Activated T-helper 2 cell treated with anti-CD3 and anti-CD28 coated beads, Interferon-gamma antibody, Interleukin-2, Interleukin-4, amounts not matched to agents 10 μg/mL and 5 μg/mL and 100 μg/mL, durations not matched to agents 14 hours and 24 hours and 36 hours (primary cell): Measurements from ENCODE around the gene STAB2. TPM values are rescaled to one million over a fixed set of nuclear protein-coding genes. Genes with fewer than 3 reads are reported as not detected.

Experiments used
- DNase-seq: peaks from one replicate; pipeline ENCODE4 v3.0.0; 2021; ENCODE audit warnings: low spot score
- H3K27ac Mint-ChIP-seq: one replicate; pipeline ENCODE4 v1.8.0; 2021; ENCODE audit warnings: mixed read lengths
- H3K27me3 Mint-ChIP-seq: one replicate; pipeline ENCODE4 v1.8.0; 2021; ENCODE audit warnings: low read depth, mixed read lengths
- H3K36me3 Mint-ChIP-seq: one replicate; pipeline ENCODE4 v1.8.0; 2021; ENCODE audit warnings: low read depth, mixed read lengths
- H3K4me1 Mint-ChIP-seq: one replicate; pipeline ENCODE4 v1.8.0; 2021; ENCODE audit warnings: low read depth, mixed read lengths
- H3K4me3 Mint-ChIP-seq: one replicate; pipeline ENCODE4 v1.8.0; 2021; ENCODE audit warnings: low read depth, mild to moderate bottlenecking, moderate library complexity, mixed read lengths
- H3K9me3 Mint-ChIP-seq: one replicate; pipeline ENCODE4 v1.8.0; 2021; ENCODE audit warnings: mixed read lengths
- intact Hi-C: fragments of 100-400 bp; cut with micrococcal nuclease; formaldehyde crosslinking; loops from one replicate; pipeline ENCODE4 v1.15.1; 2023
- total RNA-seq: library from RNA; stranded (reverse); gene quantifications from 2 replicates; pipeline ENCODE4 v1.2.3, GENCODE V29; 2022

The STAB2 gene
- total RNA-seq, 1 donor from 2014 or later, result not detected

- intact Hi-C loops, result no loop called here
- no peak overlapping the region for H3K27ac Mint-ChIP-seq
- H3K4me1 Mint-ChIP-seq, result no peaks in the 10 kb centered on the region
- no peaks in the 10 kb centered on the region for H3K36me3 Mint-ChIP-seq
- no peak for DNase-seq
- H3K27me3 Mint-ChIP-seq, result peaks cover 4% of the 10 kb centered on the region
- no peak overlapping the region for H3K4me3 Mint-ChIP-seq
- H3K9me3 Mint-ChIP-seq, result peaks cover 7% of the 10 kb centered on the region
These were observed 25.9 kb upstream of the STAB2 start for GRCh38 chr12:103561174-103561573.

DNA sequence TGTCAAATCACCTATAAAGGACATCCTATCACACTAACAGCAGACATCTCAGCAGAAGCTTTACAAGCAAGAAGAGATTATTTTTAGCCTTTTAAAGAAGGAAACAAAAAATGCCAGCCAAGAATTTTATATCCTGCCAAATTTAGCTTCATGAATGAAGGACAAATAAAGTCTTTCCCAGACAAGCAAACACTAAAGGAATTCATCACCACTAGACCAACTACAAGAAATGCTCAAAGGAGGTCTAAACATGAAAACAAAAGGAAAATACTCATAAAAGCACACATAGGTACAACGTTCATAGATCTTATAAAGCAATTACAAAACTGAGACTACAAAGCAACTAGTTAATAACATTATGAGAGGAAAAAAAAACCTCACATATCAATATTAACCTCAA lies 20.7 kb upstream of the STAB2 start:
- Mint-ChIP-seq H3K27me3 (peaks cover 26% of the 10 kb centered on the region), H3K9me3 (peaks cover 17% of the 10 kb centered on the region), H3K4me3 (no peak overlapping the region), H3K27ac (no peak overlapping the region), H3K4me1 (no peaks in the 10 kb centered on the region), H3K36me3 (no peaks in the 10 kb centered on the region)
- DNase-seq, result no peak
- intact Hi-C loops, result no loop called here

DNA sequence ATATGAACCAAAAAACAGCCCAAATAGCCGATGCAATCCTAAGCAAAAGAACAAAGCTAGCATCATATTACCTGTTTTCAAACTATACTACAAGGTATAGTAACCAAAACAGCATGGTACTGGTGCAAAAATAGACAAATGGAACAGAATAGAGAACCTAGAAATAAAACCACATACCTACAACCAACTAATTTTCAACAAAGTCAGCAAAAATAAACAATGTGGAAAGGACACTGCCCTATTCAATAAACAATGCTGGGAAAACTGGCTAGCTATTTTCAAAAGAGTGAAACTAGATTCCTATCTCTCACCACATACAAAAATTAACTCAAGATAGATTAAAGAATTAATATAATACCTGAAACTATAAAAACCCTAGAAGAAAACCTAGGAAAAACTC lies 17.8 kb upstream of the STAB2 start:
- H3K27me3 Mint-ChIP-seq, result peaks cover 37% of the 10 kb centered on the region
- intact Hi-C loops, result no loop called here
- no peak overlapping the region for H3K27ac Mint-ChIP-seq
- DNase-seq, result no peak
- no peak overlapping the region for H3K4me3 Mint-ChIP-seq
- no peaks in the 10 kb centered on the region for H3K4me1 Mint-ChIP-seq
- H3K9me3 Mint-ChIP-seq, result peaks cover 17% of the 10 kb centered on the region
- no peaks in the 10 kb centered on the region for H3K36me3 Mint-ChIP-seq

- no peak overlapping the region for H3K4me3 Mint-ChIP-seq
- H3K4me1 Mint-ChIP-seq, result peaks cover 3% of the 10 kb centered on the region
- H3K27ac Mint-ChIP-seq, result no peak overlapping the region
- no peaks in the 10 kb centered on the region for H3K36me3 Mint-ChIP-seq
- H3K9me3 Mint-ChIP-seq, result peaks cover 9% of the 10 kb centered on the region
- peaks cover 46% of the 10 kb centered on the region for H3K27me3 Mint-ChIP-seq
- DNase-seq, result no peak
- intact Hi-C loops, result no loop called here
These were observed 15.8 kb upstream of the STAB2 start for GRCh38 chr12:103571286-103571685.

GRCh38 chr12:103572312-103573045 lies 14.6 kb upstream of the STAB2 start:
- peaks cover 3% of the 10 kb centered on the region for H3K4me1 Mint-ChIP-seq
- intact Hi-C loops, result no loop called here
- no peaks in the 10 kb centered on the region for H3K36me3 Mint-ChIP-seq
- no peak overlapping the region for H3K27ac Mint-ChIP-seq
- H3K9me3 Mint-ChIP-seq, result no peaks in the 10 kb centered on the region
- no peak for DNase-seq
- H3K27me3 Mint-ChIP-seq, result peaks cover 46% of the 10 kb centered on the region
- no peak overlapping the region for H3K4me3 Mint-ChIP-seq

GRCh38 chr12:103573185-103573584 lies 13.9 kb upstream of the STAB2 start:
- Mint-ChIP-seq H3K36me3 (no peaks in the 10 kb centered on the region), H3K4me3 (no peak overlapping the region), H3K4me1 (peaks cover 3% of the 10 kb centered on the region), H3K27me3 (peaks cover 46% of the 10 kb centered on the region), H3K27ac (no peak overlapping the region), H3K9me3 (no peaks in the 10 kb centered on the region)
- no peak for DNase-seq
- intact Hi-C loops, result no loop called here

DNA sequence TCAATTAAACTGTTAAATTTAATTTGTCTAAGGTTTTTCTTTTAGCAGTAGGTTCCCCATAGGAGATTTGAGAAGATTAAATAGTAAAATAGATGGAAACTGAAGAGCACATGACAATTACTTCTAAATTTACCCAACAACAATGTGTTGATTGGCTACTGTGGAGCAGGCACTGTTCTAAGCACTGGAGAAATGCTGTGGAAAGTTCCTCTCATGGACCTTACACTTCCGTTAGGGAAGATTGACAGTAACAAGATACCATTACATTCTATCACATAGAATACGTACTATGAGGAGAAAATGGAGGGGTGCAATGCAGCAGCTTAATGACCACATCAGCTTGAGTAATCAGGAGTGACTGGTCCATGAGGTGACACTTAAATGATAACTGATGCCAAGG lies 8.1 kb upstream of the STAB2 start:
- H3K27me3 Mint-ChIP-seq, result peaks cover 28% of the 10 kb centered on the region
- H3K4me3 Mint-ChIP-seq, result no peak overlapping the region
- intact Hi-C loops, result no loop called here
- peaks cover 3% of the 10 kb centered on the region for H3K4me1 Mint-ChIP-seq
- H3K36me3 Mint-ChIP-seq, result no peaks in the 10 kb centered on the region
- no peak overlapping the region for H3K27ac Mint-ChIP-seq
- DNase-seq, result no peak
- H3K9me3 Mint-ChIP-seq, result no peaks in the 10 kb centered on the region

- no peak for DNase-seq
- Mint-ChIP-seq H3K27ac (no peak overlapping the region), H3K36me3 (no peaks in the 10 kb centered on the region), H3K27me3 (peaks cover 29% of the 10 kb centered on the region), H3K4me3 (no peak overlapping the region), H3K4me1 (peaks cover 3% of the 10 kb centered on the region), H3K9me3 (no peaks in the 10 kb centered on the region)
- intact Hi-C loops, result no loop called here
These were observed 7.0 kb upstream of the STAB2 start for GRCh38 chr12:103580026-103580425.

DNA sequence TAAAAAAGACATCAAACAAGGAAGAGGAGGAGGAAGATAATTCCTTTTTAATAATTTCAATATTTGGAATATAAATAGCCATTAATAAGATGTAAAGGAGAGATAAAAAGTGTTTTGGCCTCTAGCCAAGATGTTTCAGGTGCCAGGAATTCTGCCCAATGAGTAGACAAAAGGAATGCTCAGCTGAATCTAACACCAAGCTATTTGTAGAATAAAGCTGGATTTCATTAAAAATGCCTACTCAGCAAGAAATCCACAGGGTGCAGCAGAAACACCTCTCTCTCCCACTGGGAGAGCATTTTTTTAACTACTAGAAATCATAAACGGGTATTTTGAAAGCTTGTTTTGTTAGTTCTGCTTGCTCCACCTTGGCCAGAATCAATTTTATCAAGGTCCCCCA lies 4.1 kb upstream of the STAB2 start:
- Mint-ChIP-seq H3K4me1 (no peaks in the 10 kb centered on the region), H3K27ac (no peak overlapping the region), H3K9me3 (no peaks in the 10 kb centered on the region), H3K4me3 (no peak overlapping the region), H3K27me3 (peaks cover 24% of the 10 kb centered on the region), H3K36me3 (no peaks in the 10 kb centered on the region)
- no peak for DNase-seq
- intact Hi-C loops, result no loop called here

DNA sequence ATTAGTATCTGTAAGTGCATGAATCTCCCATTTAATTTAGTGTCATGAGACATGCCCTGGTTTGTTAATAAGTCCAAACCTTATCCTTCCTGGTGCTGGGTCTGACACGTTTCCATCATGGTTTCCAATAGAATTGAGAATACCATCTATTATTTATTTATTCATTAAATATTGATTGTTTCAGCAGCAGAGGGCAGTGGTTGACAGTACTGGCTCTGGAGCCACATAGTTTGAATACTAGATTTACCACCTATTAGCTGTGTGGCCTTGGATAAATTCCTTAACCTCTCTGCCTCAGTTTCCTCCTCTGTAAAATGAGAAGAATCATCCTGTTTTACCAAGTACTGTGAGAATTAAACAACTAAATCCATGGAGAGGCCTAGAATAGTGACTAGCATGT lies 941 bp upstream of the STAB2 start:
- no peak for DNase-seq
- Mint-ChIP-seq H3K36me3 (no peaks in the 10 kb centered on the region), H3K4me3 (no peak overlapping the region), H3K4me1 (no peaks in the 10 kb centered on the region), H3K27ac (no peak overlapping the region), H3K27me3 (peaks cover 10% of the 10 kb centered on the region), H3K9me3 (no peaks in the 10 kb centered on the region)
- intact Hi-C loops, result no loop called here

DNA sequence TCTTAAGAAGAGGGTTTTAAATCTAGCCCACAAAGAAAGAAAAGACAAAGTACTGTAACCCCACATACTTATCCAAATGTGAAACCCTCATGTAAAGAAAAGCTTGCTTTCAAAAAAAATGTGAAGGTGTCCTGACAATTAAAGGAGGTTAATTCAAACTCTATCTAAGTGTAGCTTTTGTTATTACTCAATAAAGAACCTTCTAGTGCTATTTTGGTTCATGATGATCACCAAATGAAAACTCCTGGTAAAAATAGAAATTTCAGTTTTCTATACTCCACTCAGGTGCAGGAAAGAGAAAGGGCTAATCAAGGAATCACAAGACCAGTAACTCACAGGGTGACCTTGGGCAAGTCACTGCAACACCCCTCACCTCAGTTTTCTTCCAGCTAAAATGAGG lies 1.6 kb downstream of the STAB2 start:
- Mint-ChIP-seq H3K27me3 (peaks cover 12% of the 10 kb centered on the region), H3K36me3 (no peaks in the 10 kb centered on the region), H3K9me3 (no peaks in the 10 kb centered on the region), H3K4me1 (no peaks in the 10 kb centered on the region), H3K27ac (no peak overlapping the region), H3K4me3 (no peak overlapping the region)
- intact Hi-C loops, result no loop called here
- DNase-seq, result no peak

DNA sequence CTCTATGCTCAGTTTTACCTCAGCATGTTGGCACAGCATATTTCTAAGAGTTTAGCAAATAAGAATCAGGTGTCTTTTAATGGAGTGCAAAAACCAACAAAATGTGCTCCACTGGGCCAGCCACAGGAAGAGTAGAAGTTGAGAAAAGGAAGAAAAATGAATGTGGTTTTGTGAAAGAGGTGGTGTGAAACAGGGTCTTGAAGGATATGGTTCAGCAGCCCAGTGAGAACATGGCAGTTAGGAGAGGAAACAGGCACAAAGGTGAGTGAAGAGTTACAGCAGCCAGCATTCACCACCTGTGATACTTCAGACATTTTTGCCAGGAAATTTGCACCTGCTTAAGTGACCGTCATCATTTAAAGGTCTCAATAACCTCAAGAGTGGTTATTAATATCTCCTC lies 2.4 kb downstream of the STAB2 start:
- no peaks in the 10 kb centered on the region for H3K36me3 Mint-ChIP-seq
- no peaks in the 10 kb centered on the region for H3K4me1 Mint-ChIP-seq
- no peak for DNase-seq
- no peaks in the 10 kb centered on the region for H3K9me3 Mint-ChIP-seq
- intact Hi-C loops, result no loop called here
- H3K27me3 Mint-ChIP-seq, result peaks cover 10% of the 10 kb centered on the region
- H3K4me3 Mint-ChIP-seq, result no peak overlapping the region
- no peak overlapping the region for H3K27ac Mint-ChIP-seq

DNA sequence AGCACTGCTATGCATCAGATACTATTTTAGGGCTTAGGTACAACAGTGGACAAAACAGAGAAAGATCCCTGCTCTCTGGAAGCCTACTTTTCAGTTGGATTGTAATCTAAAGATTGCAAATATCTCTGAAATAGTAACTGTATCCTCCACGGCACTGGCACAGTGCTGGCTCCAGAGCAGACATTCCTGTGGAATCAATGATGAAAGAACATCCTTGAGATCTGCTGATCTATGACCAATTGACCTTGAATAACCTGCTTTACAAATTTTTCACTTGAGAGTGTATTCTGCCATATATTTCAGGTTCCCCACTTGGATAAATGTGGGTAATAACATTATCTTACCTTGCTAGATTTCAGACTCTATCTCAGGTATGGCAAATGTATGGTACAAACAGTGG lies 3.2 kb downstream of the STAB2 start:
- Mint-ChIP-seq H3K27me3 (peaks cover 10% of the 10 kb centered on the region), H3K36me3 (no peaks in the 10 kb centered on the region), H3K4me1 (no peaks in the 10 kb centered on the region), H3K9me3 (no peaks in the 10 kb centered on the region), H3K4me3 (no peak overlapping the region), H3K27ac (no peak overlapping the region)
- intact Hi-C loops, result no loop called here
- no peak for DNase-seq

- no peak overlapping the region for H3K4me3 Mint-ChIP-seq
- H3K27me3 Mint-ChIP-seq, result peaks cover 7% of the 10 kb centered on the region
- no peak overlapping the region for H3K27ac Mint-ChIP-seq
- H3K9me3 Mint-ChIP-seq, result no peaks in the 10 kb centered on the region
- no peak for DNase-seq
- H3K36me3 Mint-ChIP-seq, result no peaks in the 10 kb centered on the region
- intact Hi-C loops, result no loop called here
- no peaks in the 10 kb centered on the region for H3K4me1 Mint-ChIP-seq
These were observed 9.9 kb downstream of the STAB2 start for GRCh38 chr12:103596981-103597380.
